HepG2 (cell line): ENCODE results near the gene RELB. TPM values are rescaled to one million over a fixed set of nuclear protein-coding genes. Genes with fewer than 3 reads are reported as not detected.
A peak's percentile ranks its signal among the peaks of the same experiment; 100 is the strongest.

Experiments used
- HOXA5 ChIP-seq: sonication (generic); formaldehyde crosslinking; IDR thresholded peaks from 2 replicates; pipeline ENCODE4 v1.4.0; 2020; ENCODE audit warnings: missing genetic modification reagents
- JUN ChIP-seq: sonication (generic); formaldehyde crosslinking; IDR thresholded peaks from 2 replicates; pipeline ENCODE4 v1.4.0; 2020; ENCODE audit warnings: mild to moderate bottlenecking, missing genetic modification reagents
- NCOR1 ChIP-seq: fragments of 200-600 bp; sonication (generic); IDR thresholded peaks from 2 replicates; pipeline ENCODE4 v1.7.0; 2017; ENCODE audit warnings: antibody characterized with exemption, low read length, borderline replicate concordance
- REL ChIP-seq: sonication (generic); formaldehyde crosslinking; conservative IDR thresholded peaks from 2 replicates; pipeline ENCODE4 v1.8.0; 2022; ENCODE audit warnings: mild to moderate bottlenecking, missing genetic modification reagents, moderate library complexity
- SMARCC2 ChIP-seq: fragments of 450-650 bp; IDR thresholded peaks from 2 replicates; pipeline ENCODE4 v1.6.1; 2017; ENCODE audit warnings: antibody characterized with exemption, mild to moderate bottlenecking
- TCF12 ChIP-seq, 2 experiments: fragments of 450-650 bp in 1 of 2; sonication (generic) in 1 of 2; formaldehyde crosslinking in 1 of 2; IDR thresholded peaks; 2 replicates each; pipeline versions ENCODE4 v1.6.1 to v1.8.0; 2017 to 2022; ENCODE audit warnings: antibody characterized with exemption in 1 of 2, mild to moderate bottlenecking in 1 of 2, missing genetic modification reagents in 1 of 2, moderate library complexity in 1 of 2
- ZBTB42 ChIP-seq: sonication (generic); formaldehyde crosslinking; IDR thresholded peaks from 2 replicates; pipeline ENCODE4 v1.5.0; 2020; ENCODE audit warnings: mild to moderate bottlenecking, missing genetic modification reagents
- ZNF749 ChIP-seq: sonication (generic); formaldehyde crosslinking; IDR thresholded peaks from 2 replicates; pipeline ENCODE4 v1.8.0; 2022; ENCODE audit warnings: mild to moderate bottlenecking, missing genetic modification reagents, moderate library complexity, borderline replicate concordance
- ZNF772 ChIP-seq: sonication (generic); formaldehyde crosslinking; IDR thresholded peaks from 2 replicates; pipeline ENCODE4 v1.5.0; 2020; ENCODE audit warnings: mild to moderate bottlenecking, missing genetic modification reagents
- polyA plus RNA-seq, 8 experiments: library from polyadenylated mRNA; depleted of rRNA in 3 of 8; stranded (reverse) in 7 of 8; unstranded in 1 of 8; fragments of >200 nt; fragmentation: Illumina TruSeq in 4 of 8; extraction: Trizol in 4 of 8; gene quantifications; 2 replicates each; pipeline versions ENCODE4 v1.2.1 to v1.2.3, GENCODE V29; 2011 to 2016; ENCODE audit warnings: low read depth in 4 of 8, missing spikeins in 1 of 8, mixed read lengths in 1 of 8; ENCODE audit not compliant: insufficient read depth in 1 of 8
- total RNA-seq, 5 experiments: library from RNA; depleted of rRNA; stranded (reverse); fragments of >200 nt; fragmentation: Illumina TruSeq; extraction: Trizol; gene quantifications; 2 replicates each; pipeline ENCODE4 v1.2.3, GENCODE V29; 2016; ENCODE audit warnings: low read depth in 1 of 5
- TF ChIP-seq, protein P1 (sequence below): sonication (generic); IDR thresholded peaks from 2 replicates; pipeline ENCODE4 v1.6.1; 2016; ENCODE audit warnings: low read depth, borderline replicate concordance
- TF ChIP-seq, protein P2 (sequence below): IDR thresholded peaks from 2 replicates; pipeline ENCODE4 v1.4.0; 2020; ENCODE audit warnings: mild to moderate bottlenecking, missing genetic modification reagents
- TF ChIP-seq, protein P3 (sequence below): sonication (generic); formaldehyde crosslinking; IDR thresholded peaks from 2 replicates; pipeline ENCODE4 v1.9.0; 2021; ENCODE audit warnings: missing genetic modification reagents, borderline replicate concordance
- TF ChIP-seq, protein P4 (sequence below): sonication (generic); formaldehyde crosslinking; IDR thresholded peaks from 2 replicates; pipeline ENCODE4 v1.4.0; 2020; ENCODE audit warnings: missing genetic modification reagents, borderline replicate concordance

Gene RELB
- total and polyA plus RNA-seq, 2 of the 13 experiments (the other 11 are each of a cell fraction or from before 2014, with no cell fraction given): 1.9 to 3.5 TPM

DNA sequence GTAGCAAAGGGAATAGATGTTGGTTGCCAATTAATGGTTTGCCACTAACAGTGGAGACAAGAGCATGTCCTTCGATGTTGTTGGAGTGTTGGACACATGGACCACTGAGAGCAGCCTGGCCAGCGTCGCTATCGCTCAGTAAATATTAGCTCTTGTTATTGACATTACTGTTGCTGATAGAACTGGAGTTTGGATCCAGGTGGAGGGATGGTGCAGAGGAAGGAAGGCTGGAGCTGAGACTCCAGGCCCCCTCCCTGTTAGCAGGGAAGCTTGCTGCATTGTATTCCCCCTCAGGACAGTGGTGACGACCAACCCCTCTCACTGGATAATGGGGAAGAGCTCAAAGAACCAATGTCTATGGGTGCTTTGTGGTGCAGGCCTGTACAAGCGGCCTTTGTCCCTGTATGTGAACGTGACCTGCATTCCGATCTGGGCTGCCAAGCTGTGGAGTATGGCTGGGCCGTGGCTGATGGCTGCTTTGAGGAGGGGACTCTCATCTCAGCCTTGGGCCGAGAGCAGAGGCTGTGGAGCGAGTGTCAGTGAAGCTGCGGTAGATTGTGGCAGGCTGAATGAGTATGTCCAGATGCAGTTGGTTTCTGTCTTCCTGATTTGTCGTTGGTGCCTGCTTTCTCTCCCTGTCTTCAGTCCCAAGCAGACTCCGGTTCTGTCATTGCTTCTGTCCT, 44.5 kb downstream of the RELB start (continued):
- TF ChIP-seq, protein P1, sequence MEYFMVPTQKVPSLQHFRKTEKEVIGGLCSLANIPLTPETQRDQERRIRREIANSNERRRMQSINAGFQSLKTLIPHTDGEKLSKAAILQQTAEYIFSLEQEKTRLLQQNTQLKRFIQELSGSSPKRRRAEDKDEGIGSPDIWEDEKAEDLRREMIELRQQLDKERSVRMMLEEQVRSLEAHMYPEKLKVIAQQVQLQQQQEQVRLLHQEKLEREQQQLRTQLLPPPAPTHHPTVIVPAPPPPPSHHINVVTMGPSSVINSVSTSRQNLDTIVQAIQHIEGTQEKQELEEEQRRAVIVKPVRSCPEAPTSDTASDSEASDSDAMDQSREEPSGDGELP: peak; percentile 78; the same call in 1 of the 2 replicates
- TF ChIP-seq ZNF772 (CRISPR knock-in tag) (no peak), REL (CRISPR knock-in tag) (no peak), NCOR1 (no peak; the same call in 1 of the 2 replicates), SMARCC2 (no peak), HOXA5 (0 out of 2 replicates have a peak, but pooled peaks have one; percentile 21), TCF12 (IDR thresholded peaks at IDR 0.05) (no peak), TCF12 (CRISPR knock-in tag; IDR thresholded peaks at IDR 0.05) (no peak), JUN (0 out of 2 replicates have a peak, but pooled peaks have one; percentile 25), ZNF749 (CRISPR knock-in tag) (no peak), ZBTB42 (no peak)
- TF ChIP-seq, protein P2, sequence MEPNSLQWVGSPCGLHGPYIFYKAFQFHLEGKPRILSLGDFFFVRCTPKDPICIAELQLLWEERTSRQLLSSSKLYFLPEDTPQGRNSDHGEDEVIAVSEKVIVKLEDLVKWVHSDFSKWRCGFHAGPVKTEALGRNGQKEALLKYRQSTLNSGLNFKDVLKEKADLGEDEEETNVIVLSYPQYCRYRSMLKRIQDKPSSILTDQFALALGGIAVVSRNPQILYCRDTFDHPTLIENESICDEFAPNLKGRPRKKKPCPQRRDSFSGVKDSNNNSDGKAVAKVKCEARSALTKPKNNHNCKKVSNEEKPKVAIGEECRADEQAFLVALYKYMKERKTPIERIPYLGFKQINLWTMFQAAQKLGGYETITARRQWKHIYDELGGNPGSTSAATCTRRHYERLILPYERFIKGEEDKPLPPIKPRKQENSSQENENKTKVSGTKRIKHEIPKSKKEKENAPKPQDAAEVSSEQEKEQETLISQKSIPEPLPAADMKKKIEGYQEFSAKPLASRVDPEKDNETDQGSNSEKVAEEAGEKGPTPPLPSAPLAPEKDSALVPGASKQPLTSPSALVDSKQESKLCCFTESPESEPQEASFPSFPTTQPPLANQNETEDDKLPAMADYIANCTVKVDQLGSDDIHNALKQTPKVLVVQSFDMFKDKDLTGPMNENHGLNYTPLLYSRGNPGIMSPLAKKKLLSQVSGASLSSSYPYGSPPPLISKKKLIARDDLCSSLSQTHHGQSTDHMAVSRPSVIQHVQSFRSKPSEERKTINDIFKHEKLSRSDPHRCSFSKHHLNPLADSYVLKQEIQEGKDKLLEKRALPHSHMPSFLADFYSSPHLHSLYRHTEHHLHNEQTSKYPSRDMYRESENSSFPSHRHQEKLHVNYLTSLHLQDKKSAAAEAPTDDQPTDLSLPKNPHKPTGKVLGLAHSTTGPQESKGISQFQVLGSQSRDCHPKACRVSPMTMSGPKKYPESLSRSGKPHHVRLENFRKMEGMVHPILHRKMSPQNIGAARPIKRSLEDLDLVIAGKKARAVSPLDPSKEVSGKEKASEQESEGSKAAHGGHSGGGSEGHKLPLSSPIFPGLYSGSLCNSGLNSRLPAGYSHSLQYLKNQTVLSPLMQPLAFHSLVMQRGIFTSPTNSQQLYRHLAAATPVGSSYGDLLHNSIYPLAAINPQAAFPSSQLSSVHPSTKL (CRISPR knock-in tag): peak; percentile 76
- TF ChIP-seq, protein P3, sequence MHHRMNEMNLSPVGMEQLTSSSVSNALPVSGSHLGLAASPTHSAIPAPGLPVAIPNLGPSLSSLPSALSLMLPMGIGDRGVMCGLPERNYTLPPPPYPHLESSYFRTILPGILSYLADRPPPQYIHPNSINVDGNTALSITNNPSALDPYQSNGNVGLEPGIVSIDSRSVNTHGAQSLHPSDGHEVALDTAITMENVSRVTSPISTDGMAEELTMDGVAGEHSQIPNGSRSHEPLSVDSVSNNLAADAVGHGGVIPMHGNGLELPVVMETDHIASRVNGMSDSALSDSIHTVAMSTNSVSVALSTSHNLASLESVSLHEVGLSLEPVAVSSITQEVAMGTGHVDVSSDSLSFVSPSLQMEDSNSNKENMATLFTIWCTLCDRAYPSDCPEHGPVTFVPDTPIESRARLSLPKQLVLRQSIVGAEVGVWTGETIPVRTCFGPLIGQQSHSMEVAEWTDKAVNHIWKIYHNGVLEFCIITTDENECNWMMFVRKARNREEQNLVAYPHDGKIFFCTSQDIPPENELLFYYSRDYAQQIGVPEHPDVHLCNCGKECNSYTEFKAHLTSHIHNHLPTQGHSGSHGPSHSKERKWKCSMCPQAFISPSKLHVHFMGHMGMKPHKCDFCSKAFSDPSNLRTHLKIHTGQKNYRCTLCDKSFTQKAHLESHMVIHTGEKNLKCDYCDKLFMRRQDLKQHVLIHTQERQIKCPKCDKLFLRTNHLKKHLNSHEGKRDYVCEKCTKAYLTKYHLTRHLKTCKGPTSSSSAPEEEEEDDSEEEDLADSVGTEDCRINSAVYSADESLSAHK (CRISPR knock-in tag): no peak
- TF ChIP-seq, protein P4, sequence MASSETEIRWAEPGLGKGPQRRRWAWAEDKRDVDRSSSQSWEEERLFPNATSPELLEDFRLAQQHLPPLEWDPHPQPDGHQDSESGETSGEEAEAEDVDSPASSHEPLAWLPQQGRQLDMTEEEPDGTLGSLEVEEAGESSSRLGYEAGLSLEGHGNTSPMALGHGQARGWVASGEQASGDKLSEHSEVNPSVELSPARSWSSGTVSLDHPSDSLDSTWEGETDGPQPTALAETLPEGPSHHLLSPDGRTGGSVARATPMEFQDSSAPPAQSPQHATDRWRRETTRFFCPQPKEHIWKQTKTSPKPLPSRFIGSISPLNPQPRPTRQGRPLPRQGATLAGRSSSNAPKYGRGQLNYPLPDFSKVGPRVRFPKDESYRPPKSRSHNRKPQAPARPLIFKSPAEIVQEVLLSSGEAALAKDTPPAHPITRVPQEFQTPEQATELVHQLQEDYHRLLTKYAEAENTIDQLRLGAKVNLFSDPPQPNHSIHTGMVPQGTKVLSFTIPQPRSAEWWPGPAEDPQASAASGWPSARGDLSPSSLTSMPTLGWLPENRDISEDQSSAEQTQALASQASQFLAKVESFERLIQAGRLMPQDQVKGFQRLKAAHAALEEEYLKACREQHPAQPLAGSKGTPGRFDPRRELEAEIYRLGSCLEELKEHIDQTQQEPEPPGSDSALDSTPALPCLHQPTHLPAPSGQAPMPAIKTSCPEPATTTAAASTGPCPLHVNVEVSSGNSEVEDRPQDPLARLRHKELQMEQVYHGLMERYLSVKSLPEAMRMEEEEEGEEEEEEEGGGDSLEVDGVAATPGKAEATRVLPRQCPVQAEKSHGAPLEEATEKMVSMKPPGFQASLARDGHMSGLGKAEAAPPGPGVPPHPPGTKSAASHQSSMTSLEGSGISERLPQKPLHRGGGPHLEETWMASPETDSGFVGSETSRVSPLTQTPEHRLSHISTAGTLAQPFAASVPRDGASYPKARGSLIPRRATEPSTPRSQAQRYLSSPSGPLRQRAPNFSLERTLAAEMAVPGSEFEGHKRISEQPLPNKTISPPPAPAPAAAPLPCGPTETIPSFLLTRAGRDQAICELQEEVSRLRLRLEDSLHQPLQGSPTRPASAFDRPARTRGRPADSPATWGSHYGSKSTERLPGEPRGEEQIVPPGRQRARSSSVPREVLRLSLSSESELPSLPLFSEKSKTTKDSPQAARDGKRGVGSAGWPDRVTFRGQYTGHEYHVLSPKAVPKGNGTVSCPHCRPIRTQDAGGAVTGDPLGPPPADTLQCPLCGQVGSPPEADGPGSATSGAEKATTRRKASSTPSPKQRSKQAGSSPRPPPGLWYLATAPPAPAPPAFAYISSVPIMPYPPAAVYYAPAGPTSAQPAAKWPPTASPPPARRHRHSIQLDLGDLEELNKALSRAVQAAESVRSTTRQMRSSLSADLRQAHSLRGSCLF: no peak
